DND-41 (cell line): ENCODE data around the gene TRAPPC2.

Experiments
- EZH2 ChIP-seq: IDR thresholded peaks from 3 replicates; pipeline ENCODE4 v1.6.1; 2012; ENCODE audit warnings: borderline replicate concordance, low read depth, mild to moderate bottlenecking, moderate library complexity, low read length, inconsistent platforms; ENCODE audit not compliant: severe bottlenecking
- TF ChIP-seq, protein P1 (sequence below): IDR thresholded peaks from 2 replicates; pipeline ENCODE4 v1.5.1; 2012; ENCODE audit warnings: borderline replicate concordance, low read length, moderate library complexity, mild to moderate bottlenecking; ENCODE audit not compliant: poor library complexity, severe bottlenecking; ENCODE audit errors: extremely low read depth

DNA sequence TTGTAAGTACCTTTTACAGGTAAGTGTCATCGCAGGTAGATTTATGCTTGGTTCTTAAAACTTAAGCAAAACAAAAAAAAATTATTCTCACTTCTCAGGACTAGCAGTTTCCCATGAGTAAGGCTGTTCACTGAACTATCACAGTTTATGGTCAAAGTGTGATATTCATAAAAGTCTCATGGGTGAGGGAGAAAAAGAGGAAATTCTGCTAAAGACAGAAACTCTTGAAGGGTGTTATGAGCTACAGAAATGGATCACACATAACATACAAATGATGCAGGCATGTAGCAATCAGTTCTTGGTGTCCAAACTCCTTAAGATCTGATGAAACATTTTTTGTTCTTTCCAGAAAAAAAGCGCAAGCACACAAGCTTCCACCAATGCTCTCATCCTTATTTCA lies 37.0 kb downstream of the TRAPPC2 start:
- TF ChIP-seq, protein P1, sequence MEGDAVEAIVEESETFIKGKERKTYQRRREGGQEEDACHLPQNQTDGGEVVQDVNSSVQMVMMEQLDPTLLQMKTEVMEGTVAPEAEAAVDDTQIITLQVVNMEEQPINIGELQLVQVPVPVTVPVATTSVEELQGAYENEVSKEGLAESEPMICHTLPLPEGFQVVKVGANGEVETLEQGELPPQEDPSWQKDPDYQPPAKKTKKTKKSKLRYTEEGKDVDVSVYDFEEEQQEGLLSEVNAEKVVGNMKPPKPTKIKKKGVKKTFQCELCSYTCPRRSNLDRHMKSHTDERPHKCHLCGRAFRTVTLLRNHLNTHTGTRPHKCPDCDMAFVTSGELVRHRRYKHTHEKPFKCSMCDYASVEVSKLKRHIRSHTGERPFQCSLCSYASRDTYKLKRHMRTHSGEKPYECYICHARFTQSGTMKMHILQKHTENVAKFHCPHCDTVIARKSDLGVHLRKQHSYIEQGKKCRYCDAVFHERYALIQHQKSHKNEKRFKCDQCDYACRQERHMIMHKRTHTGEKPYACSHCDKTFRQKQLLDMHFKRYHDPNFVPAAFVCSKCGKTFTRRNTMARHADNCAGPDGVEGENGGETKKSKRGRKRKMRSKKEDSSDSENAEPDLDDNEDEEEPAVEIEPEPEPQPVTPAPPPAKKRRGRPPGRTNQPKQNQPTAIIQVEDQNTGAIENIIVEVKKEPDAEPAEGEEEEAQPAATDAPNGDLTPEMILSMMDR = no peak
- TF ChIP-seq EZH2 = no peak
